HG03066 (cell line): Measurements from ENCODE around the gene TLE6.
"Not testable (repeated sequence)": the region's sequence is repeated elsewhere in the genome, so short reads cannot be mapped to it uniquely, and the experiment has no call there.

Experiments used
- ATAC-seq: cut with Tn5 transposase; IDR thresholded peaks from one replicate; pipeline ENCODE4 v1.9.1; 2021; ENCODE audit warnings: low read depth; ENCODE audit not compliant: unreplicated experiment

TLE6 gene

GRCh38 chr19:2977001-2977745 lies at the start of gene TLE6:
TLE6 (plus strand) TSS chr19:2977564; CDS start chr19:2978234, 670 bp downstream.
- ATAC-seq: peak; percentile 77

- ATAC-seq: no peak
Measured at GRCh38 chr19:2933490-2933910, 43.9 kb upstream of the TLE6 start.

GRCh38 chr19:2935863-2936262 lies 41.5 kb upstream of the TLE6 start:
- ATAC-seq: not testable (repeated sequence)

- ATAC-seq: no peak
Measured at GRCh38 chr19:2942928-2943640, 34.3 kb upstream of the TLE6 start.

GRCh38 chr19:2944403-2944774 lies 33.0 kb upstream of the TLE6 start:
- ATAC-seq: no peak

GRCh38 chr19:2944775-2945574 lies 32.4 kb upstream of the TLE6 start, which contains the start of gene ZNF77:
ZNF77 (minus strand) TSS chr19:2944971; CDS start chr19:2944840, 131 bp downstream.
- peak; percentile 97 for ATAC-seq

GRCh38 chr19:2945575-2946184 lies 31.7 kb upstream of the TLE6 start:
- no peak for ATAC-seq

GRCh38 chr19:2949939-2950285 lies 27.5 kb upstream of the TLE6 start:
- ATAC-seq: no peak

- ATAC-seq: peak; percentile 87
Measured at GRCh38 chr19:2950286-2951124, 26.9 kb upstream of the TLE6 start.

GRCh38 chr19:2952953-2953481 lies 24.3 kb upstream of the TLE6 start:
- ATAC-seq: no peak

GRCh38 chr19:2957160-2957559 lies 20.2 kb upstream of the TLE6 start:
- no peak for ATAC-seq

- no peak for ATAC-seq
Measured at GRCh38 chr19:2960120-2960519, 17.2 kb upstream of the TLE6 start.

GRCh38 chr19:2962018-2962670 lies 15.2 kb upstream of the TLE6 start:
- ATAC-seq: no peak

GRCh38 chr19:2963122-2963521 lies 14.2 kb upstream of the TLE6 start:
- ATAC-seq: no peak

- ATAC-seq: not testable (repeated sequence)
Measured at GRCh38 chr19:2963631-2964030, 13.7 kb upstream of the TLE6 start.

GRCh38 chr19:2964874-2965273 lies 12.5 kb upstream of the TLE6 start:
- no peak for ATAC-seq

- ATAC-seq: no peak
Measured at GRCh38 chr19:2967972-2968371, 9.4 kb upstream of the TLE6 start.

GRCh38 chr19:2969104-2969504 lies 8.3 kb upstream of the TLE6 start:
- no peak for ATAC-seq

GRCh38 chr19:2970201-2970835 lies 7.0 kb upstream of the TLE6 start:
- ATAC-seq: no peak
